Measurements from ENCODE around the gene TSKU. TPM values are rescaled to one million over a fixed set of nuclear protein-coding genes. Genes with fewer than 3 reads are reported as not detected.
"Not testable (repeated sequence)": the region's sequence is repeated elsewhere in the genome, so short reads cannot be mapped to it uniquely, and the experiment has no call there.

The TSKU gene
- total RNA-seq, 2 donors from 2014 or later = 64.0 to 77.6 TPM

DNA sequence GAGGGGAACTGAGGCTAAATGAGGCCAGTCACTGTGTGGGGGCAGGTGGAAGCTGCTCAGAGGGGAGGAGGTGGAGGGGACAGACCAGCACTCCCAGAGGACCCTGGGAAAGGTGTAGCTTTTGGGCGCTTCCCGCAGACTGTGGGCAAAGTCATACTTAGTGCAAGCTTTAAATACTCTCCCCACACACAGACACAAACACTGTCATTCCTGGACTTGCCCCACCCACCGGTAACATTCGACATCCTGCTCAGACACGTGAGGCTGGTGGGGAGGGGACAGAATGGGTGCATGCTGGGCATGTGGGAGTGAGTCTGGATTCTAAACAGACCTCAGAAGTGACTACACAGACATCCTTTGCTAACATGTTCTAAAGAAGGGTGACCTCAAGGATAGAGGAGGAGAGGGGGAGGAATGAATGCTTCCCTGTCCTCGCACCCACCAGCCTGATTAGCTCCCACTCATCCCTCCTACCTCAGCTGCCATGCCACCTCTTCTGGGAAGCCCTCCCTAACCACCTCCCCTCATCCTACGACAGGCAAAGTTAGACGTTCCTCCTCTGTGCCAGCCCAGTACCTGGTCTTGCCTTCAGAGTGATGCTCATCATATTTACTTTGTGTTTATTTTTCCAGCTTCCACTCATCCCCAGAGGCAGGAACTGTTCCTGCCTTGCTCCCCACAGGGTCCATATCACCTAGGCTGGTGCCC lies 22.2 kb downstream of the TSKU start:
- intact Hi-C loops (cut with DNase I) = loop anchor here (5.0 to 10.0 kb wide), 5 partner anchors 57 to 229 kb away; partner anchors contain the start of genes ACER3 (in 1 of the 2) and B3GNT6 (in 1 of the 2)

DNA sequence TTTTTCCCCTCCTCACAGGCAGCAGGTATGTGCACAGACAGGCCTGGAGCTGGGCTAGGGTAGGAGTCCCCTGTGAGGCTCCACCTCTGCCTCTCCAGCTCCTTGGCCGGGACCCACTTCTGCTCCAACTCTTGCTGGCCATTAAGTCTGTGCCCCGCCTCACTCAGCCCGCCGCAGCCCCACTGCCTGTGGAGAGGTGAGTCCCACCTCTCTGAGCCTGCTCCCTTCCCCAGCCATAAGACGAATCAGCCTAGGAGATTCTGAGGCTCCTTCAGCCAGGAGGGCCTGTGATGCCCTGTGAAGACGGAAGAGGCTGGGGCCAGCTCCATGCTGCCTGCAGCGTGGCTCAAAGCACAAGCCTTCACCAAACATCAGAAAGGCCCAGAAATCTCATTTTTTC lies 23.0 kb downstream of the TSKU start:
- intact Hi-C loops (cut with DNase I) = loop anchor here (5.0 to 10.0 kb wide), 5 partner anchors 56 to 229 kb away; partner anchors contain the start of genes ACER3 (in 1 of the 2) and B3GNT6 (in 1 of the 2)
- peak; percentile 79 for DNase-seq (ENCODE audit: low spot score)

More for the DNA sequence above, 22.2 kb downstream of the TSKU start:
- DNase-seq (ENCODE audit: low spot score) = peak; percentile 62

DNA sequence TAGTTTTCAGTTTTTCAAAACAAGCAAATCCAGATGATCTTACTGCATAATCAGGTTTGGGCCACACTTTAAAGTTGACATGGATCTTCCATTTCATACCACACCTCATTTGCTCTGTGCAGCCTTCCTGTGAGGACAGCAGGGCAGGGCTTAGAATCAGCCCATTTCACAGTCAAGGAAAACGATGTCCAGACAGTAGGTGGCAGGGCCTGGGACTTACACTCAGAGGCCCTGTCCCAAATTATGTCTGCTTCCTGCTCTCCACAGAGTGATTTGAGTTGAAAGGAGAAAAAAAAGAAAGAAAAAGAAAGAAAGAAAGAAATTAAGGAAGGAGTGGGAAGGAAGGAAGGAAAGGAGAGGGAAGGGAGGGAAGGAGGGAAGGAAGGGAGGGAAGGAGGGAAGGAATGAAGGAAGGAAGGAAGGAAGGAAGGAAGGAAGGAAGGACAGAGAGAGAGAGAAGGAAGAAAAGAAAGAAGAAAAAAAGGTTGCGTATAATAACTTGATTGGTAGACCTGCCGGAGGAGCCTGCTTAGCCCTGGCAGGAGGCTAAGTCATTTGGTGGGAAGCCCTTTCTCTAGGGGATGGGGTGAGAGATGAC lies 23.6 kb downstream of the TSKU start:
- intact Hi-C loops (cut with DNase I) = loop anchor here (5.0 to 10.0 kb wide), 5 partner anchors 56 to 228 kb away; partner anchors contain the start of genes ACER3 (in 1 of the 2) and B3GNT6 (in 1 of the 2)

DNA sequence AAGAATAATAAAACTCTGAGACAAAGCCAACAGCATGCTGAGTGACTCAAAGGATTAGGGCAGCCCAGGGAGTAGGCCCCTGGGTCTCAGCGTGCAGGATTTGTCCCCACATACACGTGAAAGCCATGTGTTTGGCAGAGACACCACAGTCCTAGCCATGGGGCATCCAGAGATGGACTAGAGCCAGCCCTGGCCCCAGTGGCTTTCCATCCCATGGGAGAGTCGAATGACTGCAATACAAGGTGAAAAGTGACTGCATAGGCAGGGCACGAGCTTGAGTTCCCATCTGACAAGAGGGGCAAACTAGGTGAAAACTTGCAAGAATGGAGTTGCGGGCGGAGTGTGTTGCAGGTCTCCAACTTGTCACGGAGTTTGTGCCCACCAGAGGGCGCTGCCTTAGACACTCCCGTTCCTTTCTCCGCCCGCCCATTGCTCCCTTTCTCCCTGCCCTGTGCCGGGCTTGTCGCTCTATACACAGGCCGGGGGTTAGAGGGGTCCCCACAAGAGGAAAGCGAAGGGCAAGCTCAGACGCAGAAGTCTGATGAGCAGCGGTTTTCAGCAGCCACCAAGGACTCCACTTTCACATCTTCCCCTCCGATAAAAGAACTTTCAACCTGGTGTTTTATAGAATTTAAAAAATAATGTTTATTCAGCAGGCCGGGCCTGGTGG lies 24.2 kb downstream of the TSKU start:
- DNase-seq (ENCODE audit: low spot score) = peak; percentile 97
- intact Hi-C loops (cut with DNase I) = loop anchor here (5.0 to 10.0 kb wide), 5 partner anchors 55 to 227 kb away; partner anchors contain the start of genes ACER3 (in 1 of the 2) and B3GNT6 (in 1 of the 2)

More for the DNA sequence above, 23.6 kb downstream of the TSKU start:
- no peak for DNase-seq (ENCODE audit: low spot score)

DNA sequence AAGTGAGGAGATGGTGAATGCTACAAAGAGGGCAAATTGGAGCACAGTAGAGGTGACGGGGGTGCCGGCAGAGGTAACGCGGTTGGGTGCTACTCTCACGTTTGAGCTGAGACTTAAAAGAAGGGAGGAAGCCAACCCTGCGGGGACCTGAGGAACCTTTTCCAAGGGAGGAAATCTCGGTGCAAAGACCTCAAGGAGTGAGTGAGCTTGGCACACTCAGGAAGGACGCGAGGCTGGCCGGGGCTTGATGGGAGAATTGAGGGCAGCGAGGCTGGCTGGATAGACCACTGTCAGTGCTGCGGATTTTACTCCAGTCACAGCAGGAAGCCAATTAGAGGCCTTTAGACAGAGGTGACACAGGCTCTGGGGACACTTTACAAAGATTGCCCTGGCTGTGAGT lies 25.0 kb downstream of the TSKU start:
- intact Hi-C loops (cut with DNase I) = loop anchor here (2.0 to 10.0 kb wide), 6 partner anchors 54 to 227 kb away; partner anchors contain the start of genes ACER3 (in 1 of the 2) and B3GNT6 (in 1 of the 2)
- DNase-seq (ENCODE audit: low spot score) = peak; percentile 40

DNA sequence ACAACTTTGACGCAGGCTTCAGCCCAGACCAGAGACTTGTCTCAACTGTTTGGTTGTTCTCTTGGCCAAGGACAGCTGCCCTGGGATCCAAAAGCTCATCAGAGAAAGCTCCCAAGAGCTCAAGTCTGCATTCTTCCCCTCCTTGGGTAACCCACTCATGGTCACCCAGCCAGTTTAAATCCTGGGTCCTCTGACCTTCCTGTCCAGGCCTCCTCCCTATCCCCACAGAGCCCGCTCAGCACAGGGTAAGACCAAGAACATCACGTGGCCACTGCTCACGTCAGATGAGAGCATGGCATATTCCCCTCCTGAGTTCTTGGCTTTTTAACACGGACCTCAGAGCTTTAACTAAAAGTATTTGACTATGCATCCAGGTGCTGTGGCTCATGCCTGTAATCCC lies 25.8 kb downstream of the TSKU start:
- intact Hi-C loops (cut with DNase I) = loop anchor here (2.0 to 10.0 kb wide), 6 partner anchors 53 to 226 kb away; partner anchors contain the start of genes ACER3 (in 1 of the 2) and B3GNT6 (in 1 of the 2)
- peak; percentile 30 for DNase-seq (ENCODE audit: low spot score)

DNA sequence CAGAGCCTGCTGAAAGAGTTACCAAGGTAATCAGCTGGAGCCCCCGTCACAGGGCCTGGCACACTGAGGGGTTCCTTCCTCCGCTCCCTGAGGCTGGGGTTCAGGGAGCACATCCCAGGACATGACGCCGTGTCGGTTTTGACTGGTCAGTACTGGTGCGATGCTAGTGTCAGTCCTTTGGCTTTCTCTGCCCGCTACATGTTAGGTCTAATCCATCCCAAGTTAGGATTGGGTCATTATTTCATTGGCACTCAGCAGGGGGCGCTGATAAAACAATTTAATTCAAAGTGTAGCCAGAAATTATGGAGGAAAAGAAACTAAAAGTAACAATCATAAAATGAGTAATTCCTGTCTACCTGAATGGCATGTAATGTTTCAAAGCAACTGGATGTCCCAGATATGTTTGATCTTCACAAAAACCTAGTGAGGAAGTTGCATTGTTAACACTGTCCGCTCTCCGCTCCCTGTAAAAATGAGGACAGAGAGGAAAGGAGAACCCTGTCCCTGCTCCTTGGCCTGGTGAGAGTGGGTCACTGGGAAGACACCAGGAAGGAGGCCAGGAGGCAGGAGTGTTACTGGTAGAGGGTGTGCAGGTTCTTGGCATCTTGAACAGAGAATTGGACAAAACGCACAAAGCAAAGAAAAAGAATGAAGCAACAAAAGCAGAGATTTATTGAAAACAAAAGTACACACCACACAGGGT lies 27.1 kb downstream of the TSKU start:
- DNase-seq (ENCODE audit: low spot score) = peak; percentile 72
- intact Hi-C loops (cut with DNase I) = no loop called here

DNA sequence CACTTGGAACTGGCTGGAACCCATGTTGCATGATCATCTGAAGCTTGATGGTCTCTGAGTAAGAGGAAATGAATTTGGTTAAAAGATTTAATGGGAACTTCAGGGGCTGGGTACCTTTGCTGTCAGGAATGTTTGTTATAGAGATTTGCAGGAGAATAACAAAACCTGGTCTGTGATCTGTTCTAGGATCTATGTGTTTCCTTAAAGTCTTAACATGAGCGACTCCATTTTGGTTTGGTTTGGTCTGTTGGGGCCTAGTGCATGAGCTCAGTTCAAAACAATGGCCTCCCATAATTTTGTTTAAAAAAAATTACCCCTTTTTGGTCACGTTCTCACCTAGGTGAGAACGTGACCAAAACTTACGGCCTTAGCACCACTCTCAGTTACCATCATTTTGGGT lies 28.1 kb downstream of the TSKU start:
- intact Hi-C loops (cut with DNase I) = no loop called here
- no peak for DNase-seq (ENCODE audit: low spot score)

DNA sequence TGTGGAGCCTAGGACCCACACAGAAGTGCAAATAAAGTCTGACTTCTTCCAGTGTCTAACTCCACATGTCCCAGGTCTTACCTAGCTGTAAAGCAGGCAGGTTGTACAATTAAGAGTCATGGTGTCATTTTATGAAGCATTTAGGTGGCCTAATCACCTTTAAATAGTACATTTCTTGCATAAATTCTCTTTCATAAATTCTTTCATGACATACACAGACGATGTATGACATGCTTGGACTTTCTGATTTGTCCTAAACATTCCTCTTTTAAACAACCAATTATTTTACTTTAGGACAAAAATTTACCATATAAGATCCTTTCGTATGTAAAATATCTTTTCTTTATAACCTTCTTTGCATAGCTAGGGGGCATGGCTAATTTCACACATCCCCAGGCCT lies 31.3 kb downstream of the TSKU start:
- intact Hi-C loops (cut with DNase I) = no loop called here
- no peak for DNase-seq (ENCODE audit: low spot score)

DNA sequence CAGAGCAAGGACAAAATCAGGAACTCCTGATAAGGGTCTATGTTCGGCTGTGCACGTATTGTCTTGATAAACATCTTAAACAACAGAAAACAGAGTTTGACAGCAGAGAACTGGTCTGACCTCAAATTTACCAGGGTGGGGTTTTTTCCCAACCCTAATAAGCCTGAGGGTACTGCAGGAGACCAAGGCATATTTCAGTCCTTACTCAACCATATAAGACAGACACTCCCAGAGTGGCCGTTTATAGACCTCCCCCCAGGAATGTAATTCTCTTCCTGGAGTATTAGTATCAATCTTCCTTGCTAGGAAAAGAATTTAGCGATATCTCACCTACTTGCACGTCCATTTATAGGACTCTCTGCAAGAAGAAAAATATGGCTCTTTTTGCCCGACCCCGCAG lies 32.5 kb downstream of the TSKU start:
- intact Hi-C loops (cut with DNase I); DNase-seq (ENCODE audit: low spot score): not testable (repeated sequence)

DNA sequence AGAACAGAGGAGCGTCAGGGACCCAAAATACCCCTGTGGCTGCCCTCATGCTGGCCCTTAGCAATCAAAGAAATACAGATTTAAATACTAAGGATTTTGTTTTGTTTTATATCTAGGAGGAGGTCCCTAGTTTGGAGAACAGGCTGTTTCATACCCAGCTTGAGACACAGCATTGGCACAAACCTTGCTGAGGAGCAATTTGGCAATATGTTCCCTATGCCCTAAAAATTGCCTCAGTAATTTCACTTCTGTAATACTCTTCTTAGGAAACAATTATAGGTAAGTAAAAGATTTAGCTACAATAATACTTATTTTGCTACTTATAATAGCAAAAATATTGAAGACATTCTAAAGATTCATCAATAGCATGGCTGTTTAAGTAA lies 37.0 kb downstream of the TSKU start:
- no peak for DNase-seq (ENCODE audit: low spot score)

DNA sequence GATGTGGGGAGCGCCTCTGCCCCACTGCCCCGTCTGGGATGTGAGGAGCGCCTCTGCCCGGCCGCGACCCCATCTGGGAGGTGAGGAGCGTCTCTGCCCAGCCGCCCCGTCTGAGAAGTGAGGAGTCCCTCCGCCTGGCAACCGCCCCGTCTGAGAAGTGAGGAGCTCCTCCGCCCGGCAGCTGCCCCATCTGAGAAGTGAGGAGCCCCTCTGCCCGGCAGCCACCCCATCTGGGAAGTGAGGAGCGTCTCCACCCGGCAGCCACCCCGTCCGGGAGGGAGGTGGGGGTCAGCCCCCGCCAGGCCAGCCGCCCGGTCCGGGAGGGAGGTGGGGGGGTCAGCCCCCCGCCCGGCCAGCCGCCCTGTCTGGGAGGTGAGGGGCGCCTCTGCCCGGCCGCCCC lies 38.2 kb downstream of the TSKU start:
- intact Hi-C loops (cut with DNase I) = not testable (repeated sequence)
- DNase-seq (ENCODE audit: low spot score) = peak; percentile 35

More for the DNA sequence above, 37.0 kb downstream of the TSKU start:
- intact Hi-C loops (cut with DNase I) = no loop called here

DNA sequence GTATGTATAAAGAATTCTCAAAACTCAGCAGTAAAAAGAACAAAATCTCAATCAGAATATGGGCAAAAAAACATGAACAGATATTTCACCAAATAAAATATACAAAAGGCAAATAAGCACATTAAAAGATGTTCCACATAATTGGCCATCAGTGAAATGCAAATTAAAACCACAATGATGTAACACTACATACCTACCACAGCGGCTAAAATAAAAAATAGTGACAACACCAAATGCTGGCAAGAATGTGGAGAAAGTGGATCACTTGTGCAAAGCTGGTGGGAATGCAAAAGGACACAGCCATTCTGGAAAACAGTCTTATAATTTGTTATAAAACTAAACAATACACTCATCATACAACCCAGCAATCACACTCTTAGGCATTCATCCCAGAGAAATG lies 39.2 kb downstream of the TSKU start:
- no peak for DNase-seq (ENCODE audit: low spot score)
- intact Hi-C loops (cut with DNase I) = no loop called here

DNA sequence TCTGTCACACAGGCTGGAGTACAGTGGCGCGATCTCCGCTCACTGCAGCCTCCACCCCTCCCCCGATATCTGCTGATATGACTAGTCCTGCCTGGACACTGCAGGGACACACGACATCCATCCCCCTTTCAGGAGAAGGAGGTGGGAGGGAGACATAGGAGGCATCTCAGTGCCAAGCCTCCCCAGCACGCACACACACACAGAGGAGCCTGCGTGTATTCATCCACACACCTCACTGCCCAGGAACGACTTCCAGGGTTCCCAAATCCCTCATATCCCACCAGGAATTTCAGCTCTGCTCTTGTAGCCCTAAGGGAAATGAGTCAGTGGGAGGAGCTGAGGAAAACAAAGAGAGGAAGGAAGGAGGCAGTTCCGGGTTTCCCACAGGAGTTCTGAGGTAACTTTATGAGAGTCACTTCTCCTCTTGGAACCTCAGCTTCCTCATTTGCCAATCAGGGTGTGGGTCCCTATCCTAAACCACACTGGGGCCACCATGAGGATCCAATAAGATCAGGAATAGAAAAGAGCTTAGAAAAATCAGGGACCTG lies 40.4 kb downstream of the TSKU start:
- intact Hi-C loops (cut with DNase I) = no loop called here

DNA sequence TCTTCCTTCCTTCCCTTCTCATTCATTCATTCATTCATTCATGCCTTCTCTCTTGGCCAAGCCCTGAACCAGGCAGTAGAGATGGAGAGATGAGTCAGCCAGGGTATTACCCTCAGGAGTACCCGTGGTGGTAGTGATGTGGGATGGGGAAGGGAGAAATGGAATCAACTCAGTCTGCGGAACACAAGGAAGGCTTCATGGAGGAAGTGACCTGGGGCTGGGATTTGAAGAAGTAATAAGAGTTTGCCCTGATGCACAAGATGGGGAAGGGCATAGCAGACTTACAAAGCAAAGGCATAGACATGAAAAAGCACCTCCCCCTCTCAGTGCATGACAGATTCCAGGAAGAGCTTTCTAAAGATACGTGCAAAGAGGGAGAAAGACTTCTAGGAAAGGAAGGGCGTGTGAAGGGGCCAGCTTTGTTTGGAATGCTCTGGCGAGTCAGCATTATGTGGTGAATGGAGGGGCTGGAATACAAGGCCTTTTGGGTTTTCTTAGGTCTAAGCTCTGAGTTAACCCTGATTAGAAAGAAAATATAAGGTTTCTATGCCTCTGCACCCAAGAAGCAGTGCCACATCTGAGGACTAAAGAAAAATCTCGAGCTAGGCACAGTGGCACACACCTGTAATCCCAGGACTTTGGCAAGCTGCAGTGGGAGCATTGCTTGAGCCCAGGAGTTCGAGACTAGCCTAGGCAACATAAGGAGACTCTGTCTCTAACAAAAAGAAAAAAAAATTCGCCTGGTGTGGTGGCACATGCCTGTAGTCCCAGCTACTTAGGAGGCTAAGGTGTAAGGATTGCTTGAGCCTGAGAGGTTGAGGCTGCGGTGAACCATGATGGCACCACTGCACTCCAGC lies 41.2 kb downstream of the TSKU start:
- intact Hi-C loops (cut with DNase I) = no loop called here

More for the DNA sequence above, 40.4 kb downstream of the TSKU start:
- DNase-seq (ENCODE audit: low spot score) = no peak

DNA sequence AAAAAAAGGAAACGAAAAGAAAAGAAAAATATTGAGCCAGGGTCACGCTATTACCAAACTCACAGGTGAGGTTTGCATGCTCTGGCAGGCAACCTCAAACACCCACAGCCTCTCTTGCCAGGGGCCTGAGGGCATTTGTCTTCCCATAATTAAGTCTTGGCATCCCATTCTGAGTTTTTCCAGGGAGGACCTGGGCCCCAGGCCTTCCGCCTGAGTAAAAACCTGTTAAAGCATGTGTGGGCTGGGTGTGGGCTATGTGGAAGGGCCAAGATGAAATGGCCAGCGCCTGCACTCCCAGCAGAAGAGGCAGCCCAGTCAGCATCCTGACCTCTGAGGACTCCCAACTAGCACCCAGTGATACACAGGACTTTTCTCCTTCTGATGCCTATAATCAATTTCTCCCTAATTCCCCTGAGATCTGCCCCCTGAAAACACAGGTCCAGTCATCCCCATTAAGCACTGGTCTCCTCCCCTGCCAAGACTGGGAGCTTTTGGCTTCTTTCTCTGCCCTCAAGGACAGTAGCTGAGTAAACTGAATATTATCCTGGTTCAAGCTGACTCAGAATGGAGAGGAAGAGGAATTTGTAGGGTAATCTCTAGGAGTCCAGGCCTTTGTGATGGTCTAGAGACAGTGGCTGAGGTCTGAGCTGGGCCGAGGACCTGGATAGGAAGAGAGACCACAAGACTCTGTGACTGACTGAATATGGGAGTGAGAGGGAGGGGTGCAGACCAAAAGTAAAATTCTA lies 42.0 kb downstream of the TSKU start:
- no peak for DNase-seq (ENCODE audit: low spot score)
- intact Hi-C loops (cut with DNase I) = no loop called here

More for the DNA sequence above, 41.2 kb downstream of the TSKU start:
- no peak for DNase-seq (ENCODE audit: low spot score)

DNA sequence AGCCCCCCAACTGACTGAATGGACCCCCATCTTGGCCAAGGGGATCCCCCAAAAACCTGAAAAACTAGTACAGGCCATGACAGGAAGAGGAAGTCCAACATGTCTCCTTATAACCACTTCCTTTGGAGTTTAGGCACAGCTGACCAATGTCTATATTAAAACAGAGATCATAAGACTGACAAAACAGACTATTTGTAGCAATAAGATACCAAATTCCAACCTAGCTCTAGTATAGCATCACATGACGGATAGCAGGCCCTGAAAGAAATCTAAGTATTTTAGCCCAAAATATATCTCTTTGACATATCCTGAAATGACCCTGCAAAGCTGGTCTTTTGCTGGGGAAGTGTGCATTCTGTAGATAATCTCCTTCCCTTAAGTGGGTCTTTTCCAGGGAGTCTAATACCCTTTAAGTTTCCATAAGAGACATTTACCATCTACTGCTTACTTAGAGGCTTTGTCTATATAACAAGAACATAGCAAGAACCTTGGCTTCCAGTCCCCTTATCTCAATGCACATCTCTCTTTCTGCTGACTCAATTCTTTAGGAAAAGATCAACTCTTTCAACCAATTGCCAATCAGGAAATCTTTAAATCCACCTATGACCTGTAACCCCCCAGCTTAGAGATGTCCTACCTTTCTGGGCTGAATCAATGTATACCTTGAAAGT lies 42.7 kb downstream of the TSKU start:
- no peak for DNase-seq (ENCODE audit: low spot score)
- intact Hi-C loops (cut with DNase I) = no loop called here
